ENCODE data around the gene SMAD6.

The SMAD6 gene

DNA sequence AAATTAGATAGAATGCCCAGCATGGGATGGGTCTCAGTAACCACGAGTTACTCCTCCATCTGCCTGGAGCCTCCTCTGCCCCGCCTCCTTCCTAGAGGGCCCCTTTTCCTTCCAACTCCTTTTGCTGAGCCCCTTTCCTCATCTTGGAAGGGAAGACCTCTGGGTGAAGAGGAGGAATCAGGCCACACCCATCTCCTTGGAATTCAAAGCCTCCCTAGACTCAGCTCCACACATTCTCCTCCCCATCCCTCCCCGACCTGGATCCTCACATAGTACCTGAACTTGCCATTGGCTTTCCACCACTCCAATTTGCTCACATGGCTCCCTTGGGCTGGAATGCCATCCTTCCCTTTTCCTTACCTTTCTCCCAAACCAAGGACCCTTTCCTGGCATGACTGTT, 128.8 kb downstream of the SMAD6 start:
- no peaks in the 10 kb centered on the region for H3K27me3 ChIP-seq (ENCODE audit: insufficient read depth, low read length, poor library complexity)
- no peak overlapping the region for H3K27ac ChIP-seq (ENCODE audit: low read depth, low read length)
- H3K4ac ChIP-seq (ENCODE audit: low read depth, low read length): no peak overlapping the region
- H3K56ac ChIP-seq (ENCODE audit: low read length): no peak overlapping the region
- no peak overlapping the region for H3K4me2 ChIP-seq (ENCODE audit: low read length)
- no peaks in the 10 kb centered on the region for H3K36me3 ChIP-seq (ENCODE audit: control insufficient read depth, insufficient read depth, low read length)
- no peak overlapping the region for H2AK5ac ChIP-seq (ENCODE audit: low read length)
- H4K5ac ChIP-seq (ENCODE audit: low read length): no peak overlapping the region
- no peaks in the 10 kb centered on the region for H3K79me2 ChIP-seq (ENCODE audit: control insufficient read depth, insufficient read depth, low read length)
- no peak overlapping the region for H3K9ac ChIP-seq (ENCODE audit: low read length)
- H2BK120ac ChIP-seq (ENCODE audit: low read depth, low read length): no peak overlapping the region
- H3K18ac ChIP-seq (ENCODE audit: low read length): no peak overlapping the region
- H2BK5ac ChIP-seq (ENCODE audit: low read length): no peak overlapping the region
- H3K79me1 ChIP-seq (ENCODE audit: low read length): no peaks in the 10 kb centered on the region
- no peak overlapping the region for H4K8ac ChIP-seq (ENCODE audit: low read depth, low read length)
- H3K23ac ChIP-seq (ENCODE audit: low read length): no peak overlapping the region
- no peak overlapping the region for H2BK15ac ChIP-seq (replicated peaks; ENCODE audit: low read depth)
- peak; percentile 19 for DNase-seq
- no peak overlapping the region for H3K4me3 ChIP-seq (ENCODE audit: low read length)
- no CpG with 5 or more reads among the region's 3 CpGs for WGBS (ENCODE audit: extremely low coverage, insufficient coverage, low lambda C conversion rate)
- H3K4me1 ChIP-seq (ENCODE audit: control insufficient read depth, low read depth, low read length): peaks cover 22% of the 10 kb centered on the region

DNA sequence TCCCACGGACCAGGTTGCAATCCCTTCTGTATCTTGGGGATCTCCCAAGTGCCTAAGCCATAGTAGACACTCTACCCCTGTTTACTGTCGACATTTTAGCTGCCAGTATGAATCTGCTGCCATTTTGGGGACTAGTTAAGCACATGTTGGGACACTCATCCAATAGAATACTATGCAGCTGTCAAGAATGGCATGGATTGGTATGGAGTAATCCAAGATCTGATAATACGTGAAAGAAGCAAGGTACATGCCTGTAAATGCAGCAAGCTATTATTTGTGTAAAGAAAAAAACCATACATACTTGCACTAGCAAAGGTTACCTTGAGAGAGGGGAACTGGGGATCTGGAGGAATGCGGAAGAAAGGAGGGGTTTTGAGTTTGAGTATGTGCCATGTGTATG, 129.3 kb downstream of the SMAD6 start:
- H3K56ac ChIP-seq (ENCODE audit: low read length): no peak overlapping the region
- H2AK5ac ChIP-seq (ENCODE audit: low read length): no peak overlapping the region
- H3K79me2 ChIP-seq (ENCODE audit: control insufficient read depth, insufficient read depth, low read length): no peaks in the 10 kb centered on the region
- no peaks in the 10 kb centered on the region for H3K36me3 ChIP-seq (ENCODE audit: control insufficient read depth, insufficient read depth, low read length)
- no peak overlapping the region for H3K23ac ChIP-seq (ENCODE audit: low read length)
- no peak overlapping the region for H3K4ac ChIP-seq (ENCODE audit: low read depth, low read length)
- no peak overlapping the region for H3K18ac ChIP-seq (ENCODE audit: low read length)
- H4K8ac ChIP-seq (ENCODE audit: low read depth, low read length): no peak overlapping the region
- no peak overlapping the region for H2BK15ac ChIP-seq (replicated peaks; ENCODE audit: low read depth)
- H3K4me3 ChIP-seq (ENCODE audit: low read length): no peak overlapping the region
- no peak overlapping the region for H3K27ac ChIP-seq (ENCODE audit: low read depth, low read length)
- no peak overlapping the region for H2BK120ac ChIP-seq (ENCODE audit: low read depth, low read length)
- no peak overlapping the region for H3K4me2 ChIP-seq (ENCODE audit: low read length)
- H3K4me1 ChIP-seq (ENCODE audit: control insufficient read depth, low read depth, low read length): peaks cover 22% of the 10 kb centered on the region
- no peak overlapping the region for H4K5ac ChIP-seq (ENCODE audit: low read length)
- no peak overlapping the region for H2BK5ac ChIP-seq (ENCODE audit: low read length)
- DNase-seq: no peak
- no peaks in the 10 kb centered on the region for H3K79me1 ChIP-seq (ENCODE audit: low read length)
- no peak overlapping the region for H3K9ac ChIP-seq (ENCODE audit: low read length)
- no peaks in the 10 kb centered on the region for H3K27me3 ChIP-seq (ENCODE audit: insufficient read depth, low read length, poor library complexity)
- no CpG with 5 or more reads among the region's 4 CpGs for WGBS (ENCODE audit: extremely low coverage, insufficient coverage, low lambda C conversion rate)

DNA sequence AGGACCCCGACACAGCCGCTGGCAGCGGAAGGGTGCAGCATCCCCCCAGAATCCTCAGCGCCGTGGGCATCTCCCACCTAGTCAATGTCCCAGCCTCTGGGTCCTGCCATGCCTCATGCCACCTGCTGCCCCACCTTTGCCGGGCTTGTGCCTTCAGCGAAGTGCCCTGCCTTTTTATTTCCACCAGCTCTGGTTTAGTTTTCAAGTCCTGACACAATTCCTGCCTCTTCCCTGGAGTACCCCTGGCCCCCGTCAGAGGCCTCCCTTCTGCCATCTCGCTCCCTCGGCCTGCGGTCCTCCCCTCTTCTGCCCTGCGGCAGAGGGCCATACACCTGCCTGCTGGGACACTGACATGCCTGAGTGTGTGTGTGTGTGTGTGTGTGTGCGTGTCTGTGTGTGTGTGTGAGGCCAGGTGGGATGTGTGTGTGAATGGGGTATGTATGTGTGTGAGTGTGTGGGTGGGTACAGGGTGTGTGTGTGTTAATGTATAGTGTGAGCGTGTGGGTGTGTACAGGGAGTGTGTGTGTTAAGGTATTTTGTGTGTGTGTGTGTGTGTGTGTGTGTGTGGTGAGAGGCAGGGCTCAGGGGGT, 129.9 kb downstream of the SMAD6 start:
- no peak overlapping the region for H3K23ac ChIP-seq (ENCODE audit: low read length)
- H3K4me3 ChIP-seq (ENCODE audit: low read length): no peak overlapping the region
- no peak overlapping the region for H3K56ac ChIP-seq (ENCODE audit: low read length)
- no peaks in the 10 kb centered on the region for H3K79me2 ChIP-seq (ENCODE audit: control insufficient read depth, insufficient read depth, low read length)
- no peak overlapping the region for H2AK5ac ChIP-seq (ENCODE audit: low read length)
- DNase-seq: no peak
- peaks cover 16% of the 10 kb centered on the region for H3K4me1 ChIP-seq (ENCODE audit: control insufficient read depth, low read depth, low read length)
- no peaks in the 10 kb centered on the region for H3K79me1 ChIP-seq (ENCODE audit: low read length)
- H3K9ac ChIP-seq (ENCODE audit: low read length): no peak overlapping the region
- H3K18ac ChIP-seq (ENCODE audit: low read length): no peak overlapping the region
- H4K5ac ChIP-seq (ENCODE audit: low read length): no peak overlapping the region
- H4K8ac ChIP-seq (ENCODE audit: low read depth, low read length): no peak overlapping the region
- no peak overlapping the region for H2BK5ac ChIP-seq (ENCODE audit: low read length)
- no peak overlapping the region for H3K27ac ChIP-seq (ENCODE audit: low read depth, low read length)
- H2BK15ac ChIP-seq (replicated peaks; ENCODE audit: low read depth): no peak overlapping the region
- H3K4me2 ChIP-seq (ENCODE audit: low read length): no peak overlapping the region
- H2BK120ac ChIP-seq (ENCODE audit: low read depth, low read length): no peak overlapping the region
- H3K27me3 ChIP-seq (ENCODE audit: insufficient read depth, low read length, poor library complexity): no peaks in the 10 kb centered on the region
- H3K4ac ChIP-seq (ENCODE audit: low read depth, low read length): no peak overlapping the region
- no peaks in the 10 kb centered on the region for H3K36me3 ChIP-seq (ENCODE audit: control insufficient read depth, insufficient read depth, low read length)
- WGBS (ENCODE audit: extremely low coverage, insufficient coverage, low lambda C conversion rate): 100% methylated on average over 1 of the region's 14 CpGs
